GM21717 (cell line): ENCODE measurements around the gene CNNM1.

Source experiments
- ATAC-seq: cut with Tn5 transposase; IDR thresholded peaks from one replicate; pipeline ENCODE4 v1.9.1; 2021; ENCODE audit warnings: mild to moderate bottlenecking, moderate library complexity; ENCODE audit not compliant: unreplicated experiment

CNNM1 gene

GRCh38 chr10:99337311-99337811, 8.2 kb downstream of the CNNM1 start:
- ATAC-seq, result no peak

GRCh38 chr10:99337901-99338300, 8.7 kb downstream of the CNNM1 start:
- no peak for ATAC-seq

GRCh38 chr10:99339077-99339476, 9.9 kb downstream of the CNNM1 start:
- ATAC-seq, result no peak

- no peak for ATAC-seq
Measured at GRCh38 chr10:99339563-99340047, 10.4 kb downstream of the CNNM1 start.

GRCh38 chr10:99340650-99341049, 11.5 kb downstream of the CNNM1 start:
- no peak for ATAC-seq

- ATAC-seq, result no peak
Measured at GRCh38 chr10:99341248-99341647, 12.1 kb downstream of the CNNM1 start.

GRCh38 chr10:99341860-99342490, 12.8 kb downstream of the CNNM1 start:
- no peak for ATAC-seq

- ATAC-seq, result no peak
Measured at GRCh38 chr10:99343262-99343661, 14.1 kb downstream of the CNNM1 start.

- no peak for ATAC-seq
Measured at GRCh38 chr10:99344715-99345114, 15.6 kb downstream of the CNNM1 start.

GRCh38 chr10:99345350-99345749, 16.2 kb downstream of the CNNM1 start:
- ATAC-seq, result no peak

GRCh38 chr10:99346247-99346646, 17.1 kb downstream of the CNNM1 start:
- no peak for ATAC-seq

GRCh38 chr10:99347672-99348071, 18.5 kb downstream of the CNNM1 start:
- no peak for ATAC-seq

- no peak for ATAC-seq
Measured at GRCh38 chr10:99353182-99353581, 24.0 kb downstream of the CNNM1 start.

GRCh38 chr10:99357691-99358090, 28.5 kb downstream of the CNNM1 start:
- no peak for ATAC-seq

- ATAC-seq, result no peak
Measured at GRCh38 chr10:99358101-99358500, 28.9 kb downstream of the CNNM1 start.

- ATAC-seq, result no peak
Measured at GRCh38 chr10:99360934-99361333, 31.8 kb downstream of the CNNM1 start.

GRCh38 chr10:99364125-99364524, 35.0 kb downstream of the CNNM1 start:
- no peak for ATAC-seq

- ATAC-seq, result no peak
Measured at GRCh38 chr10:99365311-99365710, 36.2 kb downstream of the CNNM1 start.

GRCh38 chr10:99365736-99366135, 36.6 kb downstream of the CNNM1 start:
- ATAC-seq, result no peak

GRCh38 chr10:99366666-99367065, 37.5 kb downstream of the CNNM1 start:
- ATAC-seq, result no peak

- ATAC-seq, result no peak
Measured at GRCh38 chr10:99368646-99369045, 39.5 kb downstream of the CNNM1 start.

GRCh38 chr10:99369126-99369525, 40.0 kb downstream of the CNNM1 start:
- no peak for ATAC-seq

- ATAC-seq, result no peak
Measured at GRCh38 chr10:99369551-99369950, 40.4 kb downstream of the CNNM1 start.
